ENCODE measurements around the gene PRICKLE2.

DNA sequence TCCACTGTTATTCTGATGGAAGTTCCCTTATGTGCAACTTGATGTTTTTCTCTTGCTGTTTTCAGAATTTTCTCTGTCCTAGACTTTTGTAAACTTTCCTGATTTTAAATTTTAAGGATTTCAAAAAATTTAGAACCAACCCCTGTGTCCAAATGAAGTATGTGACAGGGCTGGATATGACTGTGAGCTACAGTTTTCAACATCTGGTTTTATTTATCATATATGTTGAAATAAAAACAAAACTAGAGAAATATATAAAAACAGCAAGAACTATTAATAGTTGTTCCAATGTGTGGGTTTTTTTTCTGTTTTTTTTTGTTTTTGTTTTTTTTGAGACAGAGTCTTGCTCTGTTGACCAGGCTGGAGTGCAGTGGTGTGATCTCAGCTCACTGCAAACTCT, 154.6 kb downstream of the PRICKLE2 start:
- TF ChIP-seq, protein P1, sequence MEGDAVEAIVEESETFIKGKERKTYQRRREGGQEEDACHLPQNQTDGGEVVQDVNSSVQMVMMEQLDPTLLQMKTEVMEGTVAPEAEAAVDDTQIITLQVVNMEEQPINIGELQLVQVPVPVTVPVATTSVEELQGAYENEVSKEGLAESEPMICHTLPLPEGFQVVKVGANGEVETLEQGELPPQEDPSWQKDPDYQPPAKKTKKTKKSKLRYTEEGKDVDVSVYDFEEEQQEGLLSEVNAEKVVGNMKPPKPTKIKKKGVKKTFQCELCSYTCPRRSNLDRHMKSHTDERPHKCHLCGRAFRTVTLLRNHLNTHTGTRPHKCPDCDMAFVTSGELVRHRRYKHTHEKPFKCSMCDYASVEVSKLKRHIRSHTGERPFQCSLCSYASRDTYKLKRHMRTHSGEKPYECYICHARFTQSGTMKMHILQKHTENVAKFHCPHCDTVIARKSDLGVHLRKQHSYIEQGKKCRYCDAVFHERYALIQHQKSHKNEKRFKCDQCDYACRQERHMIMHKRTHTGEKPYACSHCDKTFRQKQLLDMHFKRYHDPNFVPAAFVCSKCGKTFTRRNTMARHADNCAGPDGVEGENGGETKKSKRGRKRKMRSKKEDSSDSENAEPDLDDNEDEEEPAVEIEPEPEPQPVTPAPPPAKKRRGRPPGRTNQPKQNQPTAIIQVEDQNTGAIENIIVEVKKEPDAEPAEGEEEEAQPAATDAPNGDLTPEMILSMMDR (optimal IDR thresholded peaks at IDR 0.05 in 1 of 3, IDR thresholded peaks at IDR 0.05 in 1 of 3, conservative IDR thresholded peaks at IDR 0.05 in 1 of 3; ENCODE audit: extremely low read depth in 1 of 3, insufficient read depth in 2 of 3, low read length in 3 of 3): no peak
- no peak for TF ChIP-seq EZH2 (IDR thresholded peaks at IDR 0.05; ENCODE audit: low read length)
